ENCODE results near the gene GPC5. TPM values are rescaled to one million over a fixed set of nuclear protein-coding genes. Genes with fewer than 3 reads are reported as not detected.

Gene GPC5
- total and polyA plus RNA-seq, 11 donors: 0.14 to 2.9 (median 0.84) TPM; not detected in 1

- no peaks in the 10 kb centered on the region for H3K27me3 ChIP-seq
- no peak overlapping the region for H3K27ac ChIP-seq
- ATAC-seq (no peak), DNase-seq (no peak)
- TF ChIP-seq POLR2A (IDR thresholded peaks at IDR 0.05) (no peak), CTCF (IDR thresholded peaks at IDR 0.05) (no peak)
- no peak overlapping the region for H3K4me3 ChIP-seq
- H3K9me3 ChIP-seq: no peaks in the 10 kb centered on the region
- H3K36me3 ChIP-seq: no peaks in the 10 kb centered on the region
- intact Hi-C loops (cut with DNase I): no loop called here
- WGBS, 4 donors: 62 to 74% (median 71%) methylated on average over 3 of the region's 3 CpGs
- H3K4me1 ChIP-seq: no peaks in the 10 kb centered on the region
Measured at GRCh38 chr13:91467236-91467635, 68.8 kb downstream of the GPC5 start.

- Histone ChIP-seq H3K9me3 (no peaks in the 10 kb centered on the region), H3K4me3 (no peak overlapping the region), H3K4me1 (no peaks in the 10 kb centered on the region), H3K27me3 (no peaks in the 10 kb centered on the region), H3K27ac (no peak overlapping the region), H3K36me3 (no peaks in the 10 kb centered on the region)
- intact Hi-C loops (cut with DNase I): no loop called here
- TF ChIP-seq POLR2A (IDR thresholded peaks at IDR 0.05) (no peak), CTCF (IDR thresholded peaks at IDR 0.05) (no peak)
- DNase-seq: no peak
- ATAC-seq: no peak
- WGBS, 4 donors: 64 to 81% (median 73%) methylated on average over 2 of the region's 2 CpGs
Measured at GRCh38 chr13:91468301-91468700, 69.9 kb downstream of the GPC5 start.

- 68 to 73% (median 71%) methylated on average over 4 of the region's 4 CpGs for WGBS, 4 donors
- no peaks in the 10 kb centered on the region for H3K36me3 ChIP-seq
- TF ChIP-seq POLR2A (IDR thresholded peaks at IDR 0.05): no peak
- H3K4me3 ChIP-seq: no peak overlapping the region
- no peak for ATAC-seq
- no peaks in the 10 kb centered on the region for H3K4me1 ChIP-seq
- no peak overlapping the region for H3K27ac ChIP-seq
- H3K9me3 ChIP-seq: no peaks in the 10 kb centered on the region
- intact Hi-C loops (cut with DNase I): loop anchor here in 1 of 10 donors (5.0 kb wide), 1 partner anchor 477 kb away; no protein-coding TSS in a partner anchor
- DNase-seq: no peak
- no peaks in the 10 kb centered on the region for H3K27me3 ChIP-seq
Measured at GRCh38 chr13:91470084-91470621, 71.7 kb downstream of the GPC5 start.

GRCh38 chr13:91470681-91471080, 72.3 kb downstream of the GPC5 start:
- Histone ChIP-seq H3K9me3 (no peaks in the 10 kb centered on the region), H3K36me3 (no peaks in the 10 kb centered on the region), H3K27ac (no peak overlapping the region), H3K4me1 (no peaks in the 10 kb centered on the region), H3K4me3 (no peak overlapping the region), H3K27me3 (no peaks in the 10 kb centered on the region)
- intact Hi-C loops (cut with DNase I): loop anchor here in 1 of 10 donors (5.0 kb wide), 1 partner anchor 477 kb away; no protein-coding TSS in a partner anchor
- WGBS, 4 donors: 75 to 86% (median 82%) methylated on average over 3 of the region's 3 CpGs
- ATAC-seq: no peak
- TF ChIP-seq CTCF (IDR thresholded peaks at IDR 0.05): no peak
- TF ChIP-seq POLR2A (IDR thresholded peaks at IDR 0.05): no peak
- DNase-seq: no peak

- ATAC-seq (no peak), DNase-seq (no peak)
- WGBS, 4 donors: 49 to 59% (median 56%) methylated on average over 5 of the region's 5 CpGs
- intact Hi-C loops (cut with DNase I): no loop called here
- no peak overlapping the region for H3K4me3 ChIP-seq
- H3K9me3 ChIP-seq: no peaks in the 10 kb centered on the region
- no peaks in the 10 kb centered on the region for H3K4me1 ChIP-seq
- H3K36me3 ChIP-seq: no peaks in the 10 kb centered on the region
- TF ChIP-seq CTCF (IDR thresholded peaks at IDR 0.05): no peak
- no peak for TF ChIP-seq POLR2A (IDR thresholded peaks at IDR 0.05)
- H3K27me3 ChIP-seq: no peaks in the 10 kb centered on the region
- H3K27ac ChIP-seq: no peak overlapping the region
Measured at GRCh38 chr13:91482427-91482826, 84.0 kb downstream of the GPC5 start.
